A673 (cell line): ENCODE measurements around the gene SDR9C7. TPM values are rescaled to one million over a fixed set of nuclear protein-coding genes. Genes with fewer than 3 reads are reported as not detected.

ENCODE experiments used
- BruUV-seq: library from RNA; stranded (reverse); fragments of 400-500 nt; replicated peaks from 2 replicates; lab custom pipeline; 2021; lab: Mats Ljungman, UMichigan
- CTCF ChIA-PET: fragments of 300-600 bp; sonication (Branson Sonifier 250); formaldehyde crosslinking; loops from one replicate; lab custom pipeline; 2022; ENCODE audit warnings: antibody characterized with exemption; lab: Charles Lee
- POLR2A ChIA-PET: fragments of 300-600 bp; sonication (Branson Sonifier 250); formaldehyde crosslinking; loops from one replicate; lab custom pipeline; 2022; ENCODE audit warnings: antibody characterized with exemption; ENCODE audit not compliant: low non-redundant PET; lab: Charles Lee
- DNase-seq: peaks from one replicate; pipeline ENCODE4 v3.0.0-alpha.2; 2015; ENCODE audit warnings: low spot score
- H3K27ac ChIP-seq: fragments of 200-600 bp; sonication (generic); 2 replicates; pipeline ENCODE4 v1.5.1; 2016; ENCODE audit warnings: mixed run types, low read depth, mild to moderate bottlenecking, mixed read lengths, antibody characterized with exemption, low read length; ENCODE audit not compliant: poor library complexity, severe bottlenecking
- H3K27me3 ChIP-seq: fragments of 200-600 bp; sonication (generic); replicated peaks from 2 replicates; pipeline ENCODE4 v1.6.1; 2017; ENCODE audit warnings: mixed run types, low read depth, mild to moderate bottlenecking, mixed read lengths, antibody characterized with exemption, low read length; ENCODE audit not compliant: insufficient read depth, poor library complexity
- H3K36me3 ChIP-seq: fragments of 200-600 bp; sonication (generic); 2 replicates; pipeline ENCODE4 v1.6.1; 2016; ENCODE audit warnings: mixed run types, mild to moderate bottlenecking, mixed read lengths, antibody characterized with exemption, low read length; ENCODE audit not compliant: insufficient read depth, poor library complexity, severe bottlenecking
- H3K4me1 ChIP-seq: fragments of 200-600 bp; sonication (generic); 2 replicates; pipeline ENCODE4 v1.6.1; 2017; ENCODE audit warnings: mixed run types, mild to moderate bottlenecking, mixed read lengths, antibody characterized with exemption, low read length; ENCODE audit not compliant: insufficient read depth, poor library complexity, severe bottlenecking
- H3K4me3 ChIP-seq: fragments of 200-600 bp; sonication (generic); 2 replicates; pipeline ENCODE4 v1.5.1; 2016; ENCODE audit warnings: low read depth, mixed run types, mild to moderate bottlenecking, mixed read lengths, low read length; ENCODE audit not compliant: poor library complexity, severe bottlenecking
- H3K9me3 ChIP-seq: fragments of 200-600 bp; sonication (generic); 2 replicates; pipeline ENCODE4 v1.6.1; 2016; ENCODE audit warnings: mixed run types, low read depth, mild to moderate bottlenecking, mixed read lengths, antibody characterized with exemption, low read length; ENCODE audit not compliant: poor library complexity, severe bottlenecking
- CTCF ChIP-seq: fragments of 300-800, 200-600 bp; sonication (generic); conservative IDR thresholded peaks from 2 replicates; pipeline ENCODE4 v1.5.1; 2017; ENCODE audit warnings: low read depth, mild to moderate bottlenecking, antibody characterized with exemption, low read length, moderate library complexity, mixed read lengths
- EZH2 ChIP-seq: fragments of 200-600 bp; sonication (generic); IDR thresholded peaks from 2 replicates; pipeline ENCODE4 v1.6.1; 2017; ENCODE audit warnings: borderline replicate concordance, low read depth, mild to moderate bottlenecking, mixed read lengths, antibody characterized with exemption, low read length; ENCODE audit not compliant: poor library complexity, severe bottlenecking
- intact Hi-C: fragments of 100-400 bp; cut with micrococcal nuclease; formaldehyde crosslinking; loops from one replicate; pipeline ENCODE4 v1.10.0; 2022; ENCODE audit not compliant: unreplicated experiment
- total RNA-seq: library from RNA; stranded (reverse); gene quantifications from 2 replicates; pipeline ENCODE4 v1.2.3, GENCODE V29; 2021

The SDR9C7 gene
- total RNA-seq, 1 experiment from 2014 or later: not detected

GRCh38 chr12:56877195-56878009 is 56.8 kb downstream of the SDR9C7 start:
- Histone ChIP-seq H3K9me3 (no peaks in the 10 kb centered on the region), H3K4me3 (no peak overlapping the region), H3K4me1 (no peaks in the 10 kb centered on the region), H3K27ac (no peak overlapping the region), H3K27me3 (no peaks in the 10 kb centered on the region), H3K36me3 (no peaks in the 10 kb centered on the region)
- BruUV-seq: no TSS peak
- ChIA-PET CTCF (no interaction called here), POLR2A (no interaction called here)
- TF ChIP-seq EZH2 (no peak), CTCF (no peak)
- intact Hi-C loops: no loop called here
- no peak for DNase-seq

- Histone ChIP-seq H3K36me3 (no peaks in the 10 kb centered on the region), H3K4me1 (no peaks in the 10 kb centered on the region), H3K9me3 (no peaks in the 10 kb centered on the region), H3K27me3 (no peaks in the 10 kb centered on the region), H3K27ac (no peak overlapping the region), H3K4me3 (no peak overlapping the region)
- POLR2A ChIA-PET: no interaction called here
- BruUV-seq: no TSS peak
- DNase-seq: no peak
- TF ChIP-seq CTCF: no peak
- no peak for TF ChIP-seq EZH2
- CTCF ChIA-PET: no interaction called here
- intact Hi-C loops: no loop called here
Measured at GRCh38 chr12:56874821-56875220, 59.4 kb downstream of the SDR9C7 start.

- H3K27ac ChIP-seq: no peak overlapping the region
- TF ChIP-seq CTCF (no peak), EZH2 (no peak)
- ChIA-PET POLR2A (no interaction called here), CTCF (no interaction called here)
- H3K36me3 ChIP-seq: no peaks in the 10 kb centered on the region
- no TSS peak for BruUV-seq
- no peak overlapping the region for H3K4me3 ChIP-seq
- no peaks in the 10 kb centered on the region for H3K9me3 ChIP-seq
- H3K27me3 ChIP-seq: no peaks in the 10 kb centered on the region
- DNase-seq: no peak
- H3K4me1 ChIP-seq: no peaks in the 10 kb centered on the region
- intact Hi-C loops: no loop called here
Measured at GRCh38 chr12:56873382-56873781, 60.8 kb downstream of the SDR9C7 start.

Other genes with a start within 250 kb of the SDR9C7 start
- 413 and 450 TPM in 2 replicates for gene PTGES3, start 246.1 kb downstream of the SDR9C7 start, total RNA-seq
- 906 and 908 TPM in 2 replicates for gene NACA, start 209.1 kb downstream of the SDR9C7 start, total RNA-seq
- 51.9 and 66.2 TPM in 2 replicates for gene PRIM1, start 182.1 kb downstream of the SDR9C7 start, total RNA-seq
- gene HSD17B6, start 171.1 kb downstream of the SDR9C7 start, total RNA-seq: 0.39 and 1.2 TPM in 2 replicates
- 0.24 and 0.42 TPM in 2 replicates for gene RDH16, start 23.2 kb upstream of the SDR9C7 start, total RNA-seq
- 17.4 and 18.2 TPM in 2 replicates for gene ZBTB39, start 72.1 kb upstream of the SDR9C7 start, total RNA-seq
- gene TAC3, start 82.1 kb upstream of the SDR9C7 start, total RNA-seq: 0.79 TPM in 1 of 2 replicates, not detected in the other
- gene MYO1A, start 115.7 kb upstream of the SDR9C7 start, total RNA-seq: 1.1 and 1.2 TPM in 2 replicates
- 57.8 and 68.6 TPM in 2 replicates for gene NEMP1, start 144.4 kb upstream of the SDR9C7 start, total RNA-seq
- gene NAB2, start 154.7 kb upstream of the SDR9C7 start, total RNA-seq: 58.0 and 61.8 TPM in 2 replicates
- gene STAT6, start 177.0 kb upstream of the SDR9C7 start, total RNA-seq: 96.3 and 111 TPM in 2 replicates
- gene LRP1, start 194.1 kb upstream of the SDR9C7 start, total RNA-seq: 31.0 and 43.6 TPM in 2 replicates
- not detected in 2 replicates for gene LRP1-AS, start 213.2 kb upstream of the SDR9C7 start, total RNA-seq